Stimulated activated CD4-positive, alpha-beta T cell treated with anti-CD3 and anti-CD28 coated beads, Interleukin-12 subunit alpha, Interleukin-12 subunit beta, amount 100 ng/mL, for 24 hours (primary cell): Measurements from ENCODE around the gene MLF2.
"Not testable (repeated sequence)": the region's sequence is repeated elsewhere in the genome, so short reads cannot be mapped to it uniquely, and the experiment has no call there.

Experiments used
- DNase-seq, 2 experiments: peaks; one replicate each; pipeline ENCODE4 v3.0.0-alpha.2; 2020; ENCODE audit warnings: low read depth in 2 of 2

MLF2 gene

GRCh38 chr12:6765634-6766581 lies 13.0 kb upstream of the MLF2 start, which contains the start of gene PTMS:
TSS of gene PTMS (plus strand) at chr12:6766363. CDS start at chr12:6766706, 343 bp downstream.
- no peak for DNase-seq

- no peak for DNase-seq
Observed at GRCh38 chr12:6765048-6765633, 12.2 kb upstream of the MLF2 start.

- no peak for DNase-seq
Observed at GRCh38 chr12:6764011-6764828, 11.3 kb upstream of the MLF2 start.

GRCh38 chr12:6763380-6763779 lies 10.4 kb upstream of the MLF2 start:
- DNase-seq: no peak

- DNase-seq: no peak
Observed at GRCh38 chr12:6759741-6760140, 6.8 kb upstream of the MLF2 start.

- no peak for DNase-seq
Observed at GRCh38 chr12:6758506-6759095, 5.7 kb upstream of the MLF2 start.

- no peak for DNase-seq
Observed at GRCh38 chr12:6757028-6757690, 4.2 kb upstream of the MLF2 start.

GRCh38 chr12:6754411-6754810 lies 1.5 kb upstream of the MLF2 start:
- no peak for DNase-seq

GRCh38 chr12:6753772-6754356 lies 923 bp upstream of the MLF2 start:
- DNase-seq: no peak

- no peak for DNase-seq
Observed at GRCh38 chr12:6752167-6752920, 597 bp downstream of the MLF2 start.

GRCh38 chr12:6751767-6752166 lies 1.2 kb downstream of the MLF2 start:
- no peak for DNase-seq

- no peak for DNase-seq
Observed at GRCh38 chr12:6750506-6750905, 2.4 kb downstream of the MLF2 start.

- no peak for DNase-seq
Observed at GRCh38 chr12:6748761-6749160, 4.2 kb downstream of the MLF2 start.

GRCh38 chr12:6747216-6747615 lies 5.7 kb downstream of the MLF2 start:
- DNase-seq: no peak

- DNase-seq: no peak
Observed at GRCh38 chr12:6745741-6746525, 7.0 kb downstream of the MLF2 start.

- not testable (repeated sequence) for DNase-seq
Observed at GRCh38 chr12:6743300-6743699, 9.6 kb downstream of the MLF2 start.

GRCh38 chr12:6742834-6743233 lies 10.1 kb downstream of the MLF2 start:
- no peak for DNase-seq

- not testable (repeated sequence) for DNase-seq
Observed at GRCh38 chr12:6742080-6742479, 10.9 kb downstream of the MLF2 start.

- DNase-seq: no peak
Observed at GRCh38 chr12:6736754-6737153, 16.2 kb downstream of the MLF2 start.
